HCT116 (cell line): ENCODE data around the gene RPL21.

Experiments used
- CEBPB ChIP-seq: IDR thresholded peaks from 2 replicates; pipeline ENCODE4 v1.6.1; 2012; ENCODE audit warnings: low read depth
- POLR2A ChIP-seq: IDR thresholded peaks from 2 replicates; pipeline ENCODE4 v1.7.0; 2011; ENCODE audit warnings: borderline replicate concordance; ENCODE audit not compliant: insufficient read depth, insufficient read length; ENCODE audit errors: extremely low read depth
- POLR2AphosphoS5 ChIP-seq: IDR thresholded peaks from 2 replicates; pipeline ENCODE4 v1.6.1; 2011; ENCODE audit warnings: mild to moderate bottlenecking, low read depth, low read length, moderate library complexity
- TCF7L2 ChIP-seq: IDR thresholded peaks from 2 replicates; pipeline ENCODE4 v1.7.0; 2011; ENCODE audit warnings: borderline replicate concordance, inconsistent platforms; ENCODE audit not compliant: insufficient read depth, insufficient read length; ENCODE audit errors: extremely low read depth
- YY1 ChIP-seq: IDR thresholded peaks from 2 replicates; pipeline ENCODE4 v1.6.1; 2011; ENCODE audit warnings: low read length, low read depth, moderate library complexity, mild to moderate bottlenecking; ENCODE audit not compliant: insufficient replicate concordance; ENCODE audit errors: extremely low read depth
- TF ChIP-seq, protein P1 (sequence below), 3 experiments: fragments of 200-600 bp in 1 of 3; sonication (generic) in 1 of 3; IDR thresholded peaks in 2 of 3; conservative IDR thresholded peaks in 1 of 3; 2 replicates each; pipeline ENCODE4 v1.5.1; 2012 to 2017; ENCODE audit warnings: low read depth in 2 of 3, low read length in 2 of 3, antibody characterized with exemption in 1 of 3, borderline replicate concordance in 1 of 3, control low read depth in 1 of 3, mild to moderate bottlenecking in 1 of 3, mixed read lengths in 1 of 3, mixed run types in 1 of 3, moderate library complexity in 1 of 3; ENCODE audit not compliant: insufficient read depth in 1 of 3

DNA sequence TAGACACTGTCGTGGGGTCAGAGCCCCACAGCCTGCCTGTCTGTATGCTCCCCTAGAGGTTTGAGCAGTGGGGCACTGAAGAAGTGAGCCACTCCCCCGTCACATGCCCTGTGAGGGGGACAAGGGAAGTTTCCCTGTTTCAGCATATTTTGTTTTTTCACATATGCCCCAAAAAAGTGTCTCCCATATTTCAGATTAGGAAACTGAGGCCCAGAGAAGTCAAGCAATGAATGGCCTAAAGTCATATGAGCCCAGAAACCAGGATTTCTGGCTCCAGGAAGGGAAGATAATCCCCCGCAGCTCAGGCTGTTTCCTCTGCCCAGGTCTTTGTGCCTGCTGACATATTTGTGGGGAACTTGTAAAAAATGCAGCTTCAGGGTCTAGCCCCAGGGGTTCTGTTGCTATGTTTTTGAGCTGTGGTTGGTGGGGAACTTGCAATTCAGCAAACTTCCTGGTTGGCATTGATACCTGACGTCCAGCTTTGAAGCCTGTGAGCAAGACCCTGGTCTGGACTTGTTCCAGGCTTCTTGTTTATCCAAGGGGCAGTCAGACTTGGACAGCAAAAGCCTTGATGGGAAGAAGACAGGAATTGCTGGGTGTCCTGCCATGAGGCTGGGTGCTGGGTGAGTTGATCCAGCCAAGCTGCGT is 28.8 kb downstream of the RPL21 start:
- TF ChIP-seq POLR2AphosphoS5 (no peak), YY1 (no peak), CEBPB (no peak), TCF7L2 (no peak), POLR2A (no peak)
- TF ChIP-seq, protein P1, sequence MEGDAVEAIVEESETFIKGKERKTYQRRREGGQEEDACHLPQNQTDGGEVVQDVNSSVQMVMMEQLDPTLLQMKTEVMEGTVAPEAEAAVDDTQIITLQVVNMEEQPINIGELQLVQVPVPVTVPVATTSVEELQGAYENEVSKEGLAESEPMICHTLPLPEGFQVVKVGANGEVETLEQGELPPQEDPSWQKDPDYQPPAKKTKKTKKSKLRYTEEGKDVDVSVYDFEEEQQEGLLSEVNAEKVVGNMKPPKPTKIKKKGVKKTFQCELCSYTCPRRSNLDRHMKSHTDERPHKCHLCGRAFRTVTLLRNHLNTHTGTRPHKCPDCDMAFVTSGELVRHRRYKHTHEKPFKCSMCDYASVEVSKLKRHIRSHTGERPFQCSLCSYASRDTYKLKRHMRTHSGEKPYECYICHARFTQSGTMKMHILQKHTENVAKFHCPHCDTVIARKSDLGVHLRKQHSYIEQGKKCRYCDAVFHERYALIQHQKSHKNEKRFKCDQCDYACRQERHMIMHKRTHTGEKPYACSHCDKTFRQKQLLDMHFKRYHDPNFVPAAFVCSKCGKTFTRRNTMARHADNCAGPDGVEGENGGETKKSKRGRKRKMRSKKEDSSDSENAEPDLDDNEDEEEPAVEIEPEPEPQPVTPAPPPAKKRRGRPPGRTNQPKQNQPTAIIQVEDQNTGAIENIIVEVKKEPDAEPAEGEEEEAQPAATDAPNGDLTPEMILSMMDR (IDR thresholded peaks at IDR 0.05 in 2 of 3, conservative IDR thresholded peaks at IDR 0.05 in 1 of 3; ENCODE audit: borderline replicate concordance in 1 of 3, insufficient read depth in 1 of 3, low read depth in 2 of 3, low read length in 2 of 3), result no peak
